G401 (cell line): Measurements from ENCODE around the gene KDM3B. TPM values are rescaled to one million over a fixed set of nuclear protein-coding genes. Genes with fewer than 3 reads are reported as not detected.
A peak's percentile ranks its signal among the peaks of the same experiment; 100 is the strongest.
"Not testable (repeated sequence)": the region's sequence is repeated elsewhere in the genome, so short reads cannot be mapped to it uniquely, and the experiment has no call there.

Experiments used
- DNase-seq: peaks from one replicate; pipeline ENCODE4 v3.0.0-alpha.2; 2015; ENCODE audit warnings: low spot score
- in situ Hi-C: cut with HindIII; loops from 2 replicates; pipeline ENCODE4 v1.10.0; 2016; ENCODE audit warnings: low sequenced_read_pairs, mixed read lengths
- total RNA-seq: library from RNA; depleted of rRNA; stranded (reverse); fragments of >200 nt; shearing (Covaris generic); gene quantifications from 2 replicates; pipeline ENCODE4 v1.2.3, GENCODE V29; 2014

KDM3B gene
- total RNA-seq, 1 experiment from 2014 or later: 72.0 TPM

- in situ Hi-C loops: no loop called here
- no peak for DNase-seq
These were observed 109.0 kb downstream of the KDM3B start for GRCh38 chr5:138461343-138462125.

- in situ Hi-C loops: no loop called here
- peak; percentile 38 for DNase-seq
These were observed 111.0 kb downstream of the KDM3B start for GRCh38 chr5:138463419-138464007.

DNA sequence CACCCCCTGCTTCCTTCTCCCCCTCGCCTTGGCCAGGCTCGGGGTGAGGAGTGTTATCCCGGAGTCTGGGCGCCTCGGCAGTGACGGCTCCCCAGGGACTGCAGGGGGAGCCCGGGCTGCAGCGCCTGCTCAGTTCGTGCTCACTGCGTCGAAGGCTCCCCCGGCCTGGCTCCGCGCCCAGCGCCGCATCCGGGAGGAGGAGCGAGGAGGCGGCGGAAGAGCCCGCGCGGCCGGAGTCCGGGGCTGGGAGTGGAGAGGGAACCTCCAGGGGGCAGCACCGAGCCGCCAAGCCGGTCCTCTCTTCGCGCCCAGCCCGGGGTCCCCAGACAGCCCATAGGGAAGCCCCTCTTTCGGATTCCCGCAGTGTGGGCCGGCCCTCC is 111.5 kb downstream of the KDM3B start:
- peak; percentile 88 for DNase-seq
- in situ Hi-C loops: no loop called here

GRCh38 chr5:138464388-138465260 is 112.1 kb downstream of the KDM3B start:
- peak; percentile 100 for DNase-seq

DNA sequence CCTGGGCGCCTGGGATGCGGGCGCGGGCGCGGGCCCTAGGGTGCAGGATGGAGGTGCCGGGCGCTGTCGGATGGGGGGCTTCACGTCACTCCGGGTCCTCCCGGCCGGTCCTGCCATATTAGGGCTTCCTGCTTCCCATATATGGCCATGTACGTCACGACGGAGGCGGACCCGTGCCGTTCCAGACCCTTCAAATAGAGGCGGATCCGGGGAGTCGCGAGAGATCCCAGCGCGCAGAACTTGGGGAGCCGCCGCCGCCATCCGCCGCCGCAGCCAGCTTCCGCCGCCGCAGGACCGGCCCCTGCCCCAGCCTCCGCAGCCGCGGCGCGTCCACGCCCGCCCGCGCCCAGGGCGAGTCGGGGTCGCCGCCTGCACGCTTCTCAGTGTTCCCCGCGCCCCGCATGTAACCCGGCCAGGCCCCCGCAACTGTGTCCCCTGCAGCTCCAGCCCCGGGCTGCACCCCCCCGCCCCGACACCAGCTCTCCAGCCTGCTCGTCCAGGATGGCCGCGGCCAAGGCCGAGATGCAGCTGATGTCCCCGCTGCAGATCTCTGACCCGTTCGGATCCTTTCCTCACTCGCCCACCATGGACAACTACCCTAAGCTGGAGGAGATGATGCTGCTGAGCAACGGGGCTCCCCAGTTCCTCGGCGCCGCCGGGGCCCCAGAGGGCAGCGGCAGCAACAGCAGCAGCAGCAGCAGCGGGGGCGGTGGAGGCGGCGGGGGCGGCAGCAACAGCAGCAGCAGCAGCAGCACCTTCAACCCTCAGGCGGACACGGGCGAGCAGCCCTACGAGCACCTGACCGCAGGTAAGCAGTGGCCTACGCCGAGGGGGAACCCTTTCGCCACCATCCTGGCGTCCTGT is 113.0 kb downstream of the KDM3B start, which contains the start of gene EGR1:
EGR1 (plus strand) TSS at position 219 of the 864 bp plus-strand sequence; CDS start at position 502, 283 bp downstream.
- in situ Hi-C loops: no loop called here
- DNase-seq: peak; percentile 98

More at GRCh38 chr5:138464388-138465260, 112.1 kb downstream of the KDM3B start:
- in situ Hi-C loops: no loop called here

DNA sequence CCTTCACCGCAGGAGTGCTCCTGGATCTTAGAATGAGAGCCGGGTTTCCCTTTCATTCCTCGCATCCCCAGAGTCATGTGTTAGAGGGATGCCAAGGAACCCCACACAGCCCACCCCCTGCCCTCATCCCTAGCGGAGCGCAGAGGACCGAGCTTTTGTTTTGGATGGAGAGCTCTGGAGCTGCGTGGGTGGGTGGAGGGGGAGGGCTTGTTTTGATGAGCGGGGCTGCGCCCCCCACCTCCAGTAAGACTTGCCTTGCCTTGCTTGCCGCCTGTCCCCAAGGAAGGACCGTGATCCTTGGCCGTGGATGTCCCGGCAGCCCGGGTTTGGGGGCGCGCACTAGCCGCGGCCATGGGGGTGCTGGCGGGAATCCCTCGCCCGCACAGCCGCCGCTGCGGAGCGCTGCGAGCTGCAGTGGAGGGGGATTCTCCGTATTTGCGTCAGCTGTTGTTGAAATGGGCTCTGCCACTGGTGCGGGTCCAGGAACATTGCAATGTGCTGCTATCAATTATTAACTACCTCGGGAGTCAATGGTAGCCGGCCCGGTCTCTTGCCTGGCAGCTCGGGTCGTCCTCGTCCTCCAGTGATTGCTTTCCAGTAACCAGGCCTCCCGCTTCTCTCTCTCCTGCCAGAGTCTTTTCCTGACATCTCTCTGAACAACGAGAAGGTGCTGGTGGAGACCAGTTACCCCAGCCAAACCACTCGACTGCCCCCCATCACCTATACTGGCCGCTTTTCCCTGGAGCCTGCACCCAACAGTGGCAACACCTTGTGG is 113.8 kb downstream of the KDM3B start:
- in situ Hi-C loops: no loop called here
- peak; percentile 31 for DNase-seq

DNA sequence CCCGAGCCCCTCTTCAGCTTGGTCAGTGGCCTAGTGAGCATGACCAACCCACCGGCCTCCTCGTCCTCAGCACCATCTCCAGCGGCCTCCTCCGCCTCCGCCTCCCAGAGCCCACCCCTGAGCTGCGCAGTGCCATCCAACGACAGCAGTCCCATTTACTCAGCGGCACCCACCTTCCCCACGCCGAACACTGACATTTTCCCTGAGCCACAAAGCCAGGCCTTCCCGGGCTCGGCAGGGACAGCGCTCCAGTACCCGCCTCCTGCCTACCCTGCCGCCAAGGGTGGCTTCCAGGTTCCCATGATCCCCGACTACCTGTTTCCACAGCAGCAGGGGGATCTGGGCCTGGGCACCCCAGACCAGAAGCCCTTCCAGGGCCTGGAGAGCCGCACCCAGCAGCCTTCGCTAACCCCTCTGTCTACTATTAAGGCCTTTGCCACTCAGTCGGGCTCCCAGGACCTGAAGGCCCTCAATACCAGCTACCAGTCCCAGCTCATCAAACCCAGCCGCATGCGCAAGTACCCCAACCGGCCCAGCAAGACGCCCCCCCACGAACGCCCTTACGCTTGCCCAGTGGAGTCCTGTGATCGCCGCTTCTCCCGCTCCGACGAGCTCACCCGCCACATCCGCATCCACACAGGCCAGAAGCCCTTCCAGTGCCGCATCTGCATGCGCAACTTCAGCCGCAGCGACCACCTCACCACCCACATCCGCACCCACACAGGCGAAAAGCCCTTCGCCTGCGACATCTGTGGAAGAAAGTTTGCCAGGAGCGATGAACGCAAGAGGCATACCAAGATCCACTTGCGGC is 114.6 kb downstream of the KDM3B start:
- DNase-seq: no peak
- in situ Hi-C loops: no loop called here

GRCh38 chr5:138467711-138468132 is 115.2 kb downstream of the KDM3B start:
- in situ Hi-C loops: no loop called here
- DNase-seq: no peak

DNA sequence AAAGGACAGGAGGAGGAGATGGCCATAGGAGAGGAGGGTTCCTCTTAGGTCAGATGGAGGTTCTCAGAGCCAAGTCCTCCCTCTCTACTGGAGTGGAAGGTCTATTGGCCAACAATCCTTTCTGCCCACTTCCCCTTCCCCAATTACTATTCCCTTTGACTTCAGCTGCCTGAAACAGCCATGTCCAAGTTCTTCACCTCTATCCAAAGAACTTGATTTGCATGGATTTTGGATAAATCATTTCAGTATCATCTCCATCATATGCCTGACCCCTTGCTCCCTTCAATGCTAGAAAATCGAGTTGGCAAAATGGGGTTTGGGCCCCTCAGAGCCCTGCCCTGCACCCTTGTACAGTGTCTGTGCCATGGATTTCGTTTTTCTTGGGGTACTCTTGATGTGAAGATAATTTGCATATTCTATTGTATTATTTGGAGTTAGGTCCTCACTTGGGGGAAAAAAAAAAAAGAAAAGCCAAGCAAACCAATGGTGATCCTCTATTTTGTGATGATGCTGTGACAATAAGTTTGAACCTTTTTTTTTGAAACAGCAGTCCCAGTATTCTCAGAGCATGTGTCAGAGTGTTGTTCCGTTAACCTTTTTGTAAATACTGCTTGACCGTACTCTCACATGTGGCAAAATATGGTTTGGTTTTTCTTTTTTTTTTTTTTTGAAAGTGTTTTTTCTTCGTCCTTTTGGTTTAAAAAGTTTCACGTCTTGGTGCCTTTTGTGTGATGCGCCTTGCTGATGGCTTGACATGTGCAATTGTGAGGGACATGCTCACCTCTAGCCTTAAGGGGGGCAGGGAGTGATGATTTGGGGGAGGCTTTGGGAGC is 115.9 kb downstream of the KDM3B start:
- no peak for DNase-seq

GRCh38 chr5:138468966-138469539 is 116.6 kb downstream of the KDM3B start:
- DNase-seq: no peak
- in situ Hi-C loops: no loop called here

More for the DNA sequence above, 115.9 kb downstream of the KDM3B start:
- in situ Hi-C loops: no loop called here

GRCh38 chr5:138469540-138470321 is 117.2 kb downstream of the KDM3B start:
- in situ Hi-C loops: no loop called here
- no peak for DNase-seq

DNA sequence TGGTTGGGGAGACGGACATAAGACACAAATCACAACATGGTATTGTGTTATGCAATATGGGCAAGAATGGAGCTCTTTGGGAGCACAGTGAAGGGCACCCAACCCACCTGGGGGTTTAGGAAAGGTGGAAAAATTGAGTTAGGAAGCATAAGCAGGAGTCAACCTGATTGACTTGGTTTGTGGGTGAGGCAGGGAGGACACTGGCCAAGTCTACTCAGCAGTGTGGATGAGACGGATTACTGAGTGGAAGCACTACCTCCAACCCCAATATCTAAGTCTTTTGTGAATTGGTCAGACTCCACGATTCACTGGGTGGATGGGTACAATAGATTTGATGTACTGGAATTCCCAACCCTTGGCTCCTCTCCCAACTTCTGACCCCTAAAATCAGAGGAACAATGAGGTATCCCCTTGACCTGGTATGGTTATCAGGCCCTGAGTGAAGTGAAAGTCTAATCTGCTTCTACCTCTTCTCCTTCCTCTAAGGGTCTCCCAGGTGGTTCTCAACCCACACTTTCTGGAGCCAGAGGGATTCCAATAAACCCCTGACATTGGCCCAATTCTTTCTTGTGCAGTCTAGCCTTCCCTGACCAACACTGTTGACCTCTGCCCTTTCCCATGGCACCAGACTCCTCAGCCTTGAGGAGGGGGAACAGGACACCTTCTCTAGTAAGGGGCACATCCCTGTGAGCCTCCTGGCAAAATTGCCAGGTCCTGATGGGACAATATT is 118.0 kb downstream of the KDM3B start:
- in situ Hi-C loops: no loop called here
- no peak for DNase-seq

GRCh38 chr5:138471052-138471361 is 118.5 kb downstream of the KDM3B start:
- no peak for DNase-seq
- in situ Hi-C loops: no loop called here

GRCh38 chr5:138472353-138472752 is 119.9 kb downstream of the KDM3B start:
- in situ Hi-C loops: no loop called here
- no peak for DNase-seq

DNA sequence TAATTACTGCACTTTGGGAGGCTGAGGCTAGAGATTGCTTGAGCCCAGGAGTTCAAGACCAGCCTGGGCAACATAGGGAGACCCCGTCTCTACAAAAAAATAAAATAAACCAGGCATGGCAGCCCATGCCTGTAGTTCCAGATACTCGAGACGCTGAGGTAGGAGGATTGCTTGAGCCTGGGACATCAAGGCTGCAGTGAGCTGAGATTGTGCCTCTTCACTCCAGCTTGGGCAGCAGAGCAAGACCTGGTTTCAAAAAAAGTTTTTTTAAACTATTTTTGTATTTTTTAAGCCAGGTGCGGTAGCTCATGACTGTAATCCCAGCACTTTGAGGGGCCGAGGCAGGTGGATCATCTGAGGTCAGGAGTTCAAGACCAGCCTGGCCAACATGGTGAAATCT is 120.7 kb downstream of the KDM3B start:
- in situ Hi-C loops: not testable (repeated sequence)

More for the DNA sequence above, 120.7 kb downstream of the KDM3B start:
- DNase-seq: not testable (repeated sequence)
